GM18502 (cell line): ENCODE results near the gene TGFB3.
"Not testable (repeated sequence)": the region's sequence is repeated elsewhere in the genome, so short reads cannot be mapped to it uniquely, and the experiment has no call there.

Experiments used
- ATAC-seq: cut with Tn5 transposase; IDR thresholded peaks from one replicate; pipeline ENCODE4 v1.9.1; 2021; ENCODE audit warnings: mild to moderate bottlenecking; ENCODE audit not compliant: unreplicated experiment, poor library complexity

TGFB3 gene

DNA sequence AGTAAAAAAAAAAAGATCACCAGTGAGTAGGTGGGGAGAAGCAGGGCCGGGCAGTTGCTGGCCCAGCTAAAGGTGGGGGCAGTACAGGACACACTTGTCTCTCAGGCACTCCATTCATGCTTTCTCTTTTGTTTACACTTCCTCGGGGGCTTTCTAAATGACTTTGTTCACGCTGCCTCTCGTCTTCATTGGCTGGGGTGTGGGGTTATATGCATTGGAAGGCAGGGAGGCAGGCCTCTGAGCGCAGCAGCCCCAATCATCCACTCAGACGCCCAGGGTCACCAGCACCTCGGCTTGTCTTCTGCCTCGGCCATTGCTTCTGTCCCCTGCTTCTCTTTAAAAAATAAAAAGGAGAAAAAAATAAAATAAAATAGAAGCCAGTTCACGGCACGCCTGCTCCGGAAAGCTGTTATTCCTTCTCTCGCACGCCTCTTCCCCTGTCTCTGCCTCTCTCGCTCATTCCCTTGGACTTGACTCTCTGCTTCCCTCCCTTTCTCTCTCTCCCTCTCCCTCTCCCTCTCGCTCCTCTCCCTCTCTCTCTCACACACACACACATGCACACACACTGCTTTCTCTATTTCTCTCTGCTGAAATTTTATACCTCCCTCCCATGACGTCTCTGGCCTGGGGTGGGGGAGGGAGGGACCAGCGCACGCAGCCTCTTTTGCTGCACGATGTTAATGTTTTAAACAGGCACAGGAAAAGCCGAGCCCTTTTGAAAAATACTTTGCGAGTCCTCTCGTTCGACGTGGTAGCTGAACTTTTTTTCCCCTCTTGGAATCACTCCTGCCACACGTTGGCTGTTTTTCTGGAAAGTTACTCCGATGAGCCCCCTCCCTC lies at the start of gene TGFB3:
Gene TGFB3 (minus strand): TSS at position 570 of the 840 bp plus-strand sequence. CDS start 1,102 bp downstream, outside the sequence.
- ATAC-seq: peak; percentile 52

DNA sequence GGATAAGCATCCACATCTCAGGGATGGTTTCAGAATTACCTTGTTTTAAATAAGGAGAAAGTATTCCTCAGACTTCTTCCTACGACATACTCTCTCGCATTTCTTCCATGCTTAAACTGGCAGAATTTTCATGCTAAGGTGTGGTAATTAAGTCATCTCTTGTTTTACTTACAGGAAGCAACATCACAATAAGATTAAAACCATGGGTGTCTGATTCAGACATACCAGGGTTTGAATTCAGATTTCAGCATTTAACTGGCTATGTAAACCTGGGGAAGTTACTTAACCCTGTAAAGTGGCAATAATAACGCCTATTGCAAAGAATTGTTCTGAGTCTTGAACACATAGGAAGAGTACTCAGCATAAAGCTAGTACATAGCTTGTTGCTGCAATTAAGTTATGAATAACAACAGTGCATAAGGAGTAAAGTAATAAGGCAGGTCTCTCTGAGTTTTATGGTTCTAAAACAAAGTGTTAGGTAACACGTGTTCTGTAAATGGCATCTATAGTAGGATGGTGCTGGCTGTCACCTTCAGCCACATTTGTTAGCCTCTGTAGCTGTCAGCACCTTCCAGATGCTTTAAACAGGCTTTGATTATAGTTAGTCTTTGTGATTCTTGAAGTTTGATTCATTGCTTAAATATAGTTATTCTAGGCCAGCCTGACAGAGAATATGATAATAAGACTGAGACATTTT lies 42.6 kb upstream of the TGFB3 start:
- no peak for ATAC-seq

DNA sequence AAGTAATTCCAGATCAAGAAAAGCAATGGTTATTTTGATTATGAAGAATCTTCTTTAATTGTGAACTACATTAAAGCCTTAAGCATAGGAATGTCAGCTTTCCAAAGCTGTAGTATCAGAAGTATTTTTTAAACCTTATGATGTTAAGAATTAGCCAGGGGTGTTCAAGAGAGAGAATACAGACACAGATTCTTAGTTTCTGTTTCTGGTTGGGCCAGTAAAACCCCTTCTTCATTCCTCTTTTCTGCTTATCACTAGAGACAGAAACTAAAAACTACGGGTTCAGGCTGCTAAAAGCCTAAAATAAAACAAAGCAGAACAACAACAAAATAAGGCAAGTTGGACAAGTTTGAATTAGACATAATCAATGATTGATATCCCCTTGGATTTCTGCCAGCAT lies 42.0 kb upstream of the TGFB3 start:
- no peak for ATAC-seq

DNA sequence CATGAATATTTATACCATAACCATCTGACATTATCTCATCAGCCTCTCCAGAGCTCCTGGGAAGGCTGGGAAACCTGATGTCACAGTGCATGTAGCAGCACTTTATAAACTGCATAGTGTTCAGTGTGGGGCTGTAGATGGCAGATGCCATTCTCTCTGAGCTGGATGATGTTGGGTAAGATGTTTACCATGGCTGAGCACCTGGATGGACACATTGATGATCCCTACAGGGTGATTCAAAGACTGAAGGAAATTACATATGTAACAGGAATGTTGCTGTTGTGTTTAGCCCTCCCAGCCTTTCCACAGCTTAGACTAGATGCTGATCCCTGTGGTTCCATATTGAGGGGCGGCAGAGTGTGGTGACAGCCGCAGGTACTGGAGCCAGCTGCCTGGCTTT lies 41.2 kb upstream of the TGFB3 start:
- ATAC-seq: no peak

DNA sequence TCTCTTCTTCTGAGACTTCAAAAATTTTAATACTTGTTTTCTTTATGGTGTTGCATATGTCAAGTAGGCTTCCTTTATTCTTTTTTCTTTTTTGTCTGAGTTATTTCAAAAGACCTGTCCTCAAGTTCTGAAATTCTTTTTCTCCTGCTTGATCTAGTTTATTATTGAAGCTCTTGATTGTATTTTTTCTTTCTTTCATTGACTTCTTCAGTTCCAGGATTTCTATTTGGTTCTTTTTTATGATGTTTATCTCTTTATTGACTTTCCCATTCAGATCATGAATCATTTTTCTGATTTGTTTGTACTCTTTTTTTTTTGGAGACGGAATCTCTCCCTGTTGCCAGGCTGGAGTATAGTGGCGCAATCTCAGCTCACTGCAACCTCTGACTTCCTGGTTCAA lies 37.9 kb upstream of the TGFB3 start:
- ATAC-seq: no peak

DNA sequence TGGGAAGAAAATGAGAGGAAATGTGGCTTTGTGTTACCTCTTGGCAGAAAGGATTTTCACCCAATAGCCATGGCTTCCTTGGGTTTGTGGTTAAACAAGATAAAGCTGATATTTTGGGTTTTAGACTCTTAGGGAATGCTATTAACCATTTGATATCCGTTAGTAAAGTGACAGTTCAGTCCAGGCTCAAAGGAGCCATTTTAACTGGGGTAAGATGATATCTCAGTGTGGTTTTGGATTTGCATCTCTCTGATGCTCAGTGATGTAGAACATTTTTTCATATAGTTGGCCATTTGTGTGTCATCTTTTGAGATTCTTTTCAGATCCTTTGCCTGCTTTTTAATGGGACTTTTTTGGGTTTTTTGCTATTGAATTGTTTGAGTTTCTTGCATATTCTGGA lies 33.9 kb upstream of the TGFB3 start:
- ATAC-seq: no peak

DNA sequence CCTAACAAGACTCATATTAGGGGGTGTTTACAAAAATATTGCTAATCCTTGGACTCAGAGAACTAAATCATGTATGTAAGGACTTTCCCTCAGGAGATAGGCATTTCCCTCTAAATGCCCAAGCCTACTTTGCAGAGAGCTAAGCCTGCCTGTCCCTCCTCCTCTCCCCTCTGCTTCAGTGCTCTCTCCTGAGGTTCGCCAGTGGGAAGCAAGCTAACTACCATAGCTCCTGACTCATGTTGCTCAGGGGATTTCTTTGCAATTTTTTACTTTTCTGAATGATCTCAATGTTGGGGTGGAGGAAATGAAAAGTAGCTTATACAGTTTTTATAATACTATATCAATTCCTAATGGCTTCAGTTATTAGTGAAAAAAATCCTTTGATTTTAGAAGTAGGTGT lies 33.4 kb upstream of the TGFB3 start:
- no peak for ATAC-seq

DNA sequence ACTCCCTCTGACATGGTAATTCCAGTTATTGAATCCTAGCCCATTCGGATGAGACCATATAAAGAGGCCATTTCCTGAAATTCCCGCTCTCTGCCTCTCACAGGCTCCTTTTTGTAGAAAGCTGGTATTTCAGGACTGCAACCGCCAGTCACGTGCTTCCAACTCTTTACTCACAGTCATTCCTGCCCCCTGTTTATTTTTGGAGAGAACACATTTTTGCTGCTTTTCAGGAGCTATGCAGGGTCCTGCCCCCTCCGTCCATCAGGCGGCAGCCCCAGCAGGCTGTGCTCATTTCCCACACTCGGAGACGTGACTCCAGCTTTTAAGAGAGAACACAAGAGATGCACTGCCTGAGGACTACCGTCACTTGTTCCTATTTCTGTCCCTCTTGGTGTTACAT lies 30.6 kb upstream of the TGFB3 start:
- ATAC-seq: no peak

DNA sequence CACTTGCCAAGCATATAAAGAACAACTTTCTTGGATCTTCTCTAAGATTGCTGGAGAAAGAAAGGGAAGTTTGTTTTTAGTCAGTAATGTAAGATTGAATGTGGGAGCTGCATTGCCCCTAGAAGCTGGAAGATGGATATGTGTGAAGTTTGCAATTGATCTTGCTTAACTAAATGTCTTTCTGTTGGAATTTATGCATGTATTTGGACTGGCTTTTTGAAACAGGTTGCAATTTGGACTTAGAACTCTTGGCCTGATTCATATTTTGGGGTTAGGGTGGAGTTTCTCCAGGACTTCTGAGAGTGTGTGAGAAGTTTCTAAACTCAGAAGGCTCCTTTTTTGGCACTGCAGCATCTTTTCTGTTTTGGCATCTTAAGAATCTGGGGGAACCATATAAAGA lies 30.1 kb upstream of the TGFB3 start:
- no peak for ATAC-seq

DNA sequence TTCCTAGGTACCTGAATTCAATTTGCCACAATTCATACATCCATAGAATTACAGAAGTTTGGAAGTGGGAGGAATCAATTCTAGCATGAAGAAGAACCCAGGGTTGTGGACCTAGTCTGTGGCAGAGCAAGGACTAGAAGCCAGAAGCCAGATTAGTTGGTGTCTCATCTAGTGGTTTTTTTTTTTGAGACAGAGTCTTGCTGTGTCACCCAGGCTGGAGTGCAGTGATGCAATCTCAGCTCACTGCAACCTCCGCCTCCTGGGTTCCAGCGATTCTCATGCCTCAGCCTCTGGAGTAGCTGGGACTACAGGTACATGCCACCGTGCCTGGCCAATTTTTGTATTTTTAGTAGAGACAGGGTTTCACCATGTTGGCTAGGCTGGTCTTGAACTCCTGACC lies 27.8 kb upstream of the TGFB3 start:
- ATAC-seq: not testable (repeated sequence)

DNA sequence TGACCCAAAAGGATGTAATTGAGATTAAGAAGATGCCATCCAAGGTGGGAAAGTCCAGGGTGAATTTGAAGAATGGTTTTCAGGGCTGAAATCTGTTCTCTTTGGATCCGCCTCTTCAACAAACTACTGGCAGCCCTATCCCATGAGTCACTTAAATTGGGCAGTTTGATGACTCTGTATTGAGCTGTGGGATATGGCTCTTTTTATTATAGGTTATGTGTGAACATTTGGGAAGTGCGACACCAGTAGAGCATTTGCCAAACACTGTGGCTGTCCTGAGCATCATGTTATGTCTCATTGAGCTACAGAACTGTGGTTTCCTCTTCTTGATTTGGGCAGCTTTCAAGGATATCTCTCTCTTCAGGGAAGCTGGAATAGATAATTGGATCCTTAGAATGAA lies 26.1 kb upstream of the TGFB3 start:
- ATAC-seq: no peak

DNA sequence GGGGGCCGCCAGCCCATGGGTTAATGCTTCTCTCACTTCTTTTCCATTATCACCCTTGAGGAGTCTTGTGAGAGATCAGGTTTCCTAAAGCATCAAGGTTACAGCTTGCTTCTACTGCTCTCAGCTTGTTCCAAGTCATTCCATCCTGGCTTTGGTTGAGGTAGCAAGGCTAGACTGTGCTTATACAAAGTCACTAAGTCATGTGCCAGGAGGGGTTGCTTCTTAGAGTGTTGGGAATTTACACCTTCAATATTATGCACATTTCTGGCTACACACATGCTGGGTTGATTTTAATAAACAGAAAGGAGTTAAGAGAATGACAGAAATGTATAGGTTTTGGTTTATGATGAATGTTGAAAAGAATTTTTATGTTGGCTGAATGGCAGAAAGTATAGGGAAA lies 25.6 kb upstream of the TGFB3 start:
- ATAC-seq: no peak

DNA sequence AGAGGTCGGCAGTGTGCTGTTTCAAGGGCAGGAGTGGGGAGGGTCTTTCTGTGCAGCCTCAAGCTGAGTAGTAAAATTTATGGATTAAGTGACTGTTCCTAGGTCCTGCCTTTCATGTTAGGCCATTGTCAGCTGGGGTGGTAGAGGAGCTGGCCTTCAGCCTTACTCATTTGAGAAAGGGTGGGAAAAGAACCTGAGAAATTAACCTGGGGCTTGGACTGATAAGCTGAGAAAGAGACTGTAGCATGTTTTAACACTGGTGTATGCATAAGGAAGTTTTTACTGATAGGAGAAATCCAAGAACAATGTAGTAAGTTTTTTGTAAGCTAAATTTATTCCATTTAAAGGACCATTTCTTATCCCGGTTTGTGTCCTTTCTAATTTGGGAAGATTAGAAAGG lies 24.5 kb upstream of the TGFB3 start:
- ATAC-seq: no peak

DNA sequence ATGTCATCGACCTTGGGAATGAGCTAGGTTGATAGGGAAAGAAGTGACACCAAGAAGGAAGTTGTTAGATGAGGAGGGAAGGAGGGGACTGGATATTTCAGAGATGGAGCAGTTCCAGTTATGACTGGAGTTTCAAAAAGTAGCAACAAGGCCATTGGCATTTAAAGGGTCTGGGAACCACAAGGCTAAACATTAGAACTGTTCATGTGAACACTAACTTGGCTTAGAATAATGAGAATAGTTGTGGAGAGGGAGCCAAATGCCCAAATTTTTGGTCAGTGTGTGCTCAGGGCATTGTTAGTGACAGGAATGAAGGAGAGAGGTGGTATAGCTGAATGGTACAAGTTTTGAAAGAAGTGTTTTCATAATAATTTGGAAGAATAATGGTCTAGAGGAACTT lies 20.6 kb upstream of the TGFB3 start:
- ATAC-seq: no peak

DNA sequence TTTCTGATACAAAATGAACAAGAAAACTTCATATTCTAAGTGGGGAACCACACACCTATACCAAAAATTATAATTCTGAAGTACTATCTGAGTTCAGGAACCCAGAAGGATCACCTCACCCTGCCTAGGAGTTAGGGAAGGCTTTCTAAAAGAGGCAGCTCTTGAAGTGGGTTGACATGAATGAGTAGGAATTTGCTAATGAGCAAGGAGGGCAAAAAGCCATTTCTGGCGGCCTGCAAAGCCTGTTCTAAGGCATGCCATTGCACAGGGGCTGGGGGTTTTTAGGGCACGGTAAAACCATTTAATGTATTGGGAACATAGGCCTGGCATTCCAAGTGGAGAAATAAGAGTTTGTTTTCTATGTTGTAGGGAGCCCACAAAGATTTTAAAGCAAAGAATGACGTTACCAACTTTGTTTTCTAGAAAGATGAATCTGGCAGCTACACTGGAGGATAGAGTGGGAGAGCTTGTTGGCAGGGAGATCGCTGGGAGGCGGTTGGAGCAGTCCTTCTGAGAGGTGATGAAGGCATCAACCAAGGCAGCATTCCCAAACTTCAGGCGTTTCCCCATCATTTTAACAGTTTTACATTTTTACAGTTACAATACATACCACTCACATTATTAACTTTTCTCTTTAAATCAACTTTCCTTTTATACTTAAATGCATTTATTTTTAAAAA lies 17.9 kb upstream of the TGFB3 start:
- no peak for ATAC-seq

DNA sequence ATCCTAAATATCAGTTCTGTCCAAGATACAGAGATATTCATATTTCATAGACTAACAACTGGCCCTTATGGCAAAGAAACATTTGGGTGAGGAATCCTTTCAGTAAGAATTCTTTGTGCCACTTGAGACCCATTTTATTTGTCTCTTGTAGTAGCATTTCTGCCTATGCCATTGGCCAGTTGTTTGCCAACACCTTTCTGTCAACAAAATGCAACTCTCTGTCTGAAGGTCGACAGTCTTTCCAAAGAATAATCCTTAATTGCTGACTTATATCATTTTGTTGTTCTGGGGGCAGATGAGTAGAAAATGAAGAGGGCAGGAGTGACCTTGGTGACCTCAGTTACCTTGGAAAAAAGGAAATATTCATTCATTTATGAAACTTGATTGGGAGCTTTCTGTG lies 14.7 kb upstream of the TGFB3 start:
- no peak for ATAC-seq

DNA sequence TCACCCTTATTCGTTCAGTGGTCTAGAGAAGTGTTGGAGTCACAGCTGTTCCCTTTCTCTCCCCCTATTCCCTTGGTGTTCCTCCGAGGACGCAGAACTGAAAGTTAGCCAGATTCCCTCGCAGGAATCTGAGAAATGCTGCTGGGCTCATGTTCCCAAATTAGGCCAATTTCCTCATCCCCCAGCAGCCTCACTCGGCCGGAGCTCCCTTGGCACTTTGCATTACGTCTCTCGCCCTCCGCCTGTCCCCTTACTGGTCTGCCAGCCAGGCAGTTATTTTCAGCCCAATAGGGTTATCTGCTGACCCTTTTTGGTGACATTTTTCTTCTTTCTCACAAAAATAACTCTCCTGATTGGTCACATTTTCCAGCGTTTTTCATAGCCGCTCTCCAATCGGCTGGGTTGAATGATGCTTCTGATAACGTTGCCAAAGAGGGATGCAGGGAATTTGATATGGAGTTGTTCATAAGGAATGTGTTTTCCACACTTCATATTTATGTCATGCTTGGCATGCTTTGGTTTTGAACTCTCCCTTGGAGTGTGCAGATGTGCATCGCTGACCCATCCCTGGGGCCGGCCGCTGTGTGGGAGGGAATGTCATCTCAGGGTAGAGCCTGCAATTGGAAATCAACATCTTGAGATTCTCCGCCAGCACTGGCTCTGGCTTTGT lies 13.7 kb upstream of the TGFB3 start:
- ATAC-seq: no peak

DNA sequence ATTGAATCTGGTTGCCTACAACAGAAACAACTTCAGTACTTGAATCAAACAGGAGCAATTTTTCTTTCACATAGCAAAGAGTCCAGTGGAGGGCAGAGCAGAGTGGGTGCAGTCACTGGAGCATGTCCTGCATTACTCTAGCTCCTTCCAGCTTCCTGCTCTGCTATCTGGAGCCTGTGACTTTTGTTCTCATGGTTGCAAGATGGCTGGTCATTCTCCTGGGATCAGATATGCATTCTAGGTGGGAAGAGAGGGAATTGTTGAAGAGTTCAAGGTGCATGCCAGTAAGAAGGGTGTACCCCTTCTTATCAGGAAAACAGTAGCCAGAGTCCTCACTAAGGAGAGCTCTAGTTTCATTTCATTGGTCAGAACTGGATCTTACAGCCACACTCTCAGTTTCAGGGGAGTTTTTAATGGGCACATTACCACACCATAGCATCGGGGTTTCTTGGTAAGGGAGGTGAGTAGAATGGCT lies 11.8 kb upstream of the TGFB3 start:
- peak; percentile 71 for ATAC-seq

DNA sequence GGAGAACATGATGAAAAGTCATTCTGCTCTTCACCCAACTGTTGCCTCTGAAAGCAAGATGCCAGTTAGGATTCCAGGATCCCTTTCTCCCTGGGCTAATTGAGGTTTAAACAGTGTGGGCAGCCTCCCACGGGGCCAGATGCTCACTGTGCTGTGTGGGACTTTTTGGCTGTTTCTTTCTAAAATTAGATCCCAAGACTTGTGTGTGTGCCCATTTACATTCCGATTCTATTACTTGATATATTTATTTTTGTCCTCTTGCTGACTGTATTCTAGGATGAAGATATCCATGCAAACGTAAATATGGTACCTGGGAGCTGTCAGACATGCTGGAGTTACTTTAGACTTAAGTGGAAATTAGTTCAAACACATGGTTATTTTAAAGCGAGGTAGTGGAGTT lies 10.0 kb upstream of the TGFB3 start:
- no peak for ATAC-seq

DNA sequence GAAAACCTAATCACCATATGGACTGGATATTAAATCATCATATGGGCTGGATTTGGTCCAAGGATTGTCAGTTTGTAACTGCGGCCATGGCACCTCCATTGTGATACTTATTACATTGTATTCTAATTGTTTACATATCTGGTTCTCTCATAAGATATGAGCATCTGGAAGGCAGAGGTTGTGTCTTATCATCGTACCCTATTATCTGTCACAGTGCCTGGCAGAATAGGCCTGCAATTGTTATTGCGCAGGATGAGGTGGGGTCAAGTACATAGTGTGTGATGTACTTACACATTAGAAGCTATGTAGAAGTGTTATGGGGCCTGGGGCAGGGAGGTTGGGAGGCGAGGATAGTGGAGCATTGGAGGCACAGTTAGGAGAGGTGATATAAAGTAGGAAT lies 8.5 kb upstream of the TGFB3 start:
- ATAC-seq: no peak

DNA sequence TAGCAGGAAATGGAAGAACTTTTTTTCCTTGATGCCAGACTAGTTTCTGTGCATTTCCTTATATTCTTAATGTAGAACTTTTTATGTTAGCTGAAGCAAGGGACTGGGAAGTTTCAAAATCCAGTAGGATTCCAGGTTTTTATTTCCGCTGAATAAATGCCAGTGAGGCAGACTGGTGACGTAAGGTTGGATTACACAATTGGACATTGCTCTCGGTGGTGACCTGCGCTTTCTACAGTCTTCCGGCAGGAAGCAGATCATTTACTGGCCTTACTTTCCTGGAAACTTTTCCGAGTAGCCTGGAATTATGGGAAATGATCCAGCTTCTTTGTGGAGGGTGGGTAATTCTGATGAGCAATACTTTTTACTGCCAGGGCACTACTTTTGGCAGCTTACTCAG lies 7.3 kb upstream of the TGFB3 start:
- ATAC-seq: no peak
